Right hindlimb (tissue), 1 donor: Measurements from ENCODE around the gene KLF14.
"Not testable (repeated sequence)": the region's sequence is repeated elsewhere in the genome, so short reads cannot be mapped to it uniquely, and the experiment has no call there.

Source experiments
- DNase-seq: peaks from one replicate; pipeline ENCODE4 v3.0.0-alpha.2; 2018

KLF14 gene

GRCh38 chr7:130712416-130712815, 21.6 kb downstream of the KLF14 start:
- no peak for DNase-seq

GRCh38 chr7:130708766-130709165, 25.2 kb downstream of the KLF14 start:
- no peak for DNase-seq

- no peak for DNase-seq
These were observed 26.0 kb downstream of the KLF14 start for GRCh38 chr7:130708001-130708400.

- no peak for DNase-seq
These were observed 30.2 kb downstream of the KLF14 start for GRCh38 chr7:130703851-130704250.

GRCh38 chr7:130701650-130702049, 32.4 kb downstream of the KLF14 start:
- DNase-seq, result no peak

- no peak for DNase-seq
These were observed 33.2 kb downstream of the KLF14 start for GRCh38 chr7:130700760-130701159.

- no peak for DNase-seq
These were observed 34.3 kb downstream of the KLF14 start for GRCh38 chr7:130699686-130700085.

- no peak for DNase-seq
These were observed 36.2 kb downstream of the KLF14 start for GRCh38 chr7:130697820-130698219.

- no peak for DNase-seq
These were observed 38.2 kb downstream of the KLF14 start for GRCh38 chr7:130695840-130696239.

- not testable (repeated sequence) for DNase-seq
These were observed 41.6 kb downstream of the KLF14 start for GRCh38 chr7:130692396-130692795.

- DNase-seq, result no peak
These were observed 44.3 kb downstream of the KLF14 start for GRCh38 chr7:130689683-130690082.

- no peak for DNase-seq
These were observed 51.0 kb downstream of the KLF14 start for GRCh38 chr7:130683026-130683425.
